22Rv1 (cell line): ENCODE data around the gene PDIA5.

Experiments used
- ZFX ChIP-seq: fragments of 450-650 bp; IDR thresholded peaks from 2 replicates; pipeline ENCODE4 v1.6.1; 2017; ENCODE audit warnings: antibody characterized with exemption, borderline replicate concordance
- TF ChIP-seq, protein P1 (sequence below): fragments of 450-650 bp; IDR thresholded peaks from 2 replicates; pipeline ENCODE4 v1.5.1; 2017; ENCODE audit warnings: mild to moderate bottlenecking

DNA sequence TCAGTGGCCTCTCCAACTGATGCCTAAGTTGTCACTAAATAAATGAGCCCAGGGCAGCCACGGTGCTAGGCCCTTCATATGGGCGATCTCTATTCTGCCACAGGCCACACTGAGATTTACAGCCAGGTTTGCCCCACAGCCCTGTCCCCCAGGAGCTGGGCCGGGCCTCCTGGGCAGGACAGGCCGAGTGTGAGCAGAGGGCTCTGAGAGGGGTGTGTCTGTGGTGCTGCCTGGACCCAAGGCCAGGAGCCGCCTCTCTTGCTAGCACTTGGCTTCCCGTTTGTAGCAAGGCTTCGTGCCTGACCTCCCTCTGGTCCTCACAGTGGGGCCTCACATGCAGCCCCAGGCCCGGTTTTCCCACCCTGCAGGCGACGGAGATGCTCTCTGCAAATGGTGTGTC, 67.8 kb downstream of the PDIA5 start:
- TF ChIP-seq, protein P1, sequence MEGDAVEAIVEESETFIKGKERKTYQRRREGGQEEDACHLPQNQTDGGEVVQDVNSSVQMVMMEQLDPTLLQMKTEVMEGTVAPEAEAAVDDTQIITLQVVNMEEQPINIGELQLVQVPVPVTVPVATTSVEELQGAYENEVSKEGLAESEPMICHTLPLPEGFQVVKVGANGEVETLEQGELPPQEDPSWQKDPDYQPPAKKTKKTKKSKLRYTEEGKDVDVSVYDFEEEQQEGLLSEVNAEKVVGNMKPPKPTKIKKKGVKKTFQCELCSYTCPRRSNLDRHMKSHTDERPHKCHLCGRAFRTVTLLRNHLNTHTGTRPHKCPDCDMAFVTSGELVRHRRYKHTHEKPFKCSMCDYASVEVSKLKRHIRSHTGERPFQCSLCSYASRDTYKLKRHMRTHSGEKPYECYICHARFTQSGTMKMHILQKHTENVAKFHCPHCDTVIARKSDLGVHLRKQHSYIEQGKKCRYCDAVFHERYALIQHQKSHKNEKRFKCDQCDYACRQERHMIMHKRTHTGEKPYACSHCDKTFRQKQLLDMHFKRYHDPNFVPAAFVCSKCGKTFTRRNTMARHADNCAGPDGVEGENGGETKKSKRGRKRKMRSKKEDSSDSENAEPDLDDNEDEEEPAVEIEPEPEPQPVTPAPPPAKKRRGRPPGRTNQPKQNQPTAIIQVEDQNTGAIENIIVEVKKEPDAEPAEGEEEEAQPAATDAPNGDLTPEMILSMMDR: no peak
- TF ChIP-seq ZFX: no peak
